Stimulated activated CD4-positive, alpha-beta T cell treated with anti-CD3 and anti-CD28 coated beads, Interleukin-1b, Interleukin-23, amount 100 ng/mL, for 1 hour (primary cell): ENCODE measurements around the gene GALNT9.

Experiments used
- DNase-seq, 2 donors: peaks; one replicate each; pipeline ENCODE4 v3.0.0-alpha.2; 2020; ENCODE audit warnings: low read depth in 2 of 2

Gene GALNT9

GRCh38 chr12:132213359-132214160, 115.8 kb downstream of the GALNT9 start:
- DNase-seq = no peak

DNA sequence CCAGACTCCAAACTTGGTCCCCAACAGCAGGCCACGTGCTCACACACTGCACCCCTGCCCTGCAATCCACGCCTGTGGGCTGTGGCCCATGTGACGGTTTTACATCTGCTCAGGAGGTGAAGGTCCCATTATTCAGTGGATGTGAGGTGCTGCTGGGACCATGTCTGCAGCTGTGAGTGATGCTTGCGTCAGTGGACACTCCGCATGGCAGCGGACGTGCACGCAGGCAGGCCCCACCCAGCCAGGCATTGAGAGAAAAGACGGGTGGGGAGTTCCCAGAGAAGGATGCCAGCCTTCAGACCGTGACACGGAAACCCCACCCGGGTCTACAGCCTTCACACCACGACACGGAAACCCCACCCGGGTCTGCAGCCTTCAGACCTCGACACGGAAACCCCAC, 117.6 kb downstream of the GALNT9 start:
- DNase-seq = no peak

DNA sequence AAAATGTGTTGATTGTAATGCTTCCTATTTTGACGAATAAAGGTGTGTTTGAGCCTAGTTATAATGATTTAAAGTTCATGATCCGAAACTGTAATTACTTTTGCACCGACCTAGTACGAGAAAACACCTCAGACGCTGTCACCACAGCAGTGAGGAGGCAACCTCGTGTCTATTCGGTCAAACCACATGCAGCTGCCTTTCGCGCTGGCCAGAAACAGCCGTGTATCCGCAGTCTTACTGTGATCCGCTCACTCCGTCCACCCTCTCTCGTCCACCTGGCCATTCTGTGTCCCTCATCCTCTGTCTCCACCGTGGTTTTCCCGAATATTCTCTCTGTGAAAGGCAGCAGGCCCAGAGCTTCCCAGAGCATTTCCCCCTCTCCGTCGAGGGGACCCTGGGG, 118.1 kb downstream of the GALNT9 start:
- no peak for DNase-seq

GRCh38 chr12:132210223-132211055, 119.0 kb downstream of the GALNT9 start:
- no peak for DNase-seq

GRCh38 chr12:132209619-132210222, 119.7 kb downstream of the GALNT9 start:
- DNase-seq = no peak

GRCh38 chr12:132208153-132208823, 121.1 kb downstream of the GALNT9 start:
- DNase-seq = no peak

DNA sequence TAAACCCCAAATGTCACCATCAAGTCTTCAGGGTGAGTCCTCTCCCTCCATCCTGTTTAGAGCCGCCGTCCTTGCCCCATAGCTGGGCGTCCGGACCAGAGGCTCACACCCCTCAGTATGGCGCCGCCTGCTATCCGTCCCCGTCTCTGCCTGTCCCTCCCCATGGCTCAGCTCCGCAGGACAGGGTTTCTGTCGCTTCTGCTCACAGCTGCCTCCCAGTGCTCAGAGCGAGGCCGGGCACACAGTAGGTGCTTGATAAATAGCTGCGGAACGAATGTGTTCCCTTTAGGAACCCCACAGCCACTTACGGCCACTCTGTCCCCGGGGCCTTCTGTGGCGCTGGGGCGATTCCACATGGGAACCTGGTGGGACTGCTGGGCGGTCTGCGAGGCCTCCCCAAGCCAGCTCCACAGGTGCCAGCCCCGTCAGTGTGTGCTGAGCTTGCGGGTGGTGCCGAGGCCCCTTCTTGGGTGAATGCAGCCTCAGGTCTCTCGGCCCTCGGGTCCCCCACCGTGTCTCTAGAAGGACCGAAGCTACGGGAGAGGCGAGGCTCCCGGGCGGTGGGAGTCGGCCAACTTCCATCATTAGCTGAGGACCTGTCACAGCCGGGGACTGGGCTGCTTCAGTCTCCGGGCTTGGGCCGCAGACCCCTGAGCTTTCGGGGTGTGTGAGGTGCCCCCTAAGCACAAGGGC, 122.2 kb downstream of the GALNT9 start:
- DNase-seq = no peak

- no peak for DNase-seq
Measured at GRCh38 chr12:132206046-132206434, 123.3 kb downstream of the GALNT9 start.

DNA sequence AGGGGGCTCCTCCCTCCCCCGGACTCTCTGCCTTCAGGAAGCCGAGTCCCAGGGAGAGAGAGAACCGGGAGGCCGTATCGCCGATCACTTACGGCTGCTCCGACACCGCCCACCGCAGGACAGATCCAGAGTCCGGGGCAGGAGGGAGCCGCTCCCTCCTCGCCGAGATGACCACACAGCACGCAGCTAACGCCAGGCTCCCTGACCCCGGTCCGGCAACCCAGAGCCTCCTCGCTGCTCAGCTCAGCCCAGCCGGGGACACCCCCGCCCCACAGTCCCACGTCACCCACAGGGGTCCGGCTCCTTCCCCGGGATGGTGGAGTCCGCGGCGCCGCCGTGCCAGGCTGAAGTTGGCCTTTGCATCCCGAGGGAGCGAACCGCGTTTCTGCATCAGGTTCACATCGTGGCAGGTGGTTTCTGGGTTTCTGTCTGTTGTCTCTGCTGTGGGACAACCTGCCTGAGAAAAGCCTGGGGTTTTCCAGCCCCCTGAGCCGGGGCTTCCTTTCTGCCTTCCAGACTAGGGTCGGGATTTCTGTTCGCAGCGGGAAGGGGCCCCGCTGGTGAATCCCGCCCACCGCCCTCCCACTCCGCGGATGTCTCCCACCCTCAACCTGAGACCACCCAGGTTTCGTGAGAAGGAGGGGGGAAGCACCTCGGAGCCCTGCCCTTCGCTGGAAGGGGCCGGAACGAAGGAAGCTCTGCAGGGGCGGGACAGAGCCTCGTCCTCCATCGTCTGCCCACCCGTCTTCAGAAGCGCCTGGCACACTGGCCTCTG, 123.9 kb downstream of the GALNT9 start:
- DNase-seq = no peak

- no peak for DNase-seq
Measured at GRCh38 chr12:132204793-132205270, 124.6 kb downstream of the GALNT9 start.

DNA sequence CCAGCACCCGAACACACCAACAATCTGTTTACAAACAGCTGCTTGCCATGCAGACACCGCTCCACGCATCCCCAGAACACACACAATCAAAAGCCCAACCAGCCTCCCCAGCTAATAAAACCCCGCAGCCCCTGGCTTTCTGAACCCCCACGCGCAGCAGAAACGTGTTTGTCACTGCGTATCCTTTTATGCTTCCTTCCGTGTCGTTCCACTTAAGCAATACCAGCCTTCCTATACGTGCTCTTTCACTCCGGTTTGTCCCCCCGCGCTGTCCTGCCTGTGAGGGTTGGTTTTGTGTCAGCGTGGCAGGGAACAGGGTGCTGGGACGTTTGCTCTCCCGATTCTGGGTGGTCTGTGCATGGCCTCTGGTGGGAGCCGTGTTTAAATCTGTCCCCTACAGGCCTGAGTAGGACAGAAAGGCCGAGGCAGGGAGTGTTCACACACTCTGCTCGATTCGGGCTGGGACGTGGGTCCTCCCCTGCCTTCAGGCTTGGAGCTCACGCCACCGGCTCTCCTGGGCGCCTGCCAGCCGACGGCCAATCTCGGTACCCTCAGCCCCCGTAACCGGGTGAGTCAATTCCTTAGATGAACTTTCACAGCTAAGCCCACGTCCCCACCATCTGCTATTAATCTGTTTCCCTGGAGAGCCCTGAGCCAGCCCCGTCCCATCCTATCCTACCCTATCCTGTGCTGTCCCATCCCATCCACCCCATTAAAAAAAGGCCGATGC, 125.2 kb downstream of the GALNT9 start:
- DNase-seq = no peak

- DNase-seq = no peak
Measured at GRCh38 chr12:132202929-132203721, 126.3 kb downstream of the GALNT9 start.

- DNase-seq = no peak
Measured at GRCh38 chr12:132201391-132202120, 127.8 kb downstream of the GALNT9 start.

DNA sequence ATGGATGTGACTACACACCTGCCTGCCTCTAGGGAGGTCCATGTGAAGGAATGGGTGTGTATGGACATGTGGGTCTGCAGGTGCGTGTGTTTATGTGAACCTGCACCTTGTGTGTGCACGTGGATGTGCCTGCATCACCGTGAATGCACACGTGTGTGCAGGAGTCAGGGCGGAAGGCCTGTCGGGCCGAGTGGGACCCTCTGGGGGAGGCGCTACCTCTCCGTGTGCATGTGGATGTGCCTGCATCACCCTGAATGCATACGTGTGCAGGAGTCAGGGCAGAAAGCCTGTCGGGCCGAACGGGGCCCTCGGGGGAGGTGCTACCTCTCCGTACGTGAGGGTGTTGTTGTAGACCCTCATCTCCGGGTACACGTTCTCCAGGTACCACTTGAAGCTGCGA, 128.6 kb downstream of the GALNT9 start:
- DNase-seq = no peak

DNA sequence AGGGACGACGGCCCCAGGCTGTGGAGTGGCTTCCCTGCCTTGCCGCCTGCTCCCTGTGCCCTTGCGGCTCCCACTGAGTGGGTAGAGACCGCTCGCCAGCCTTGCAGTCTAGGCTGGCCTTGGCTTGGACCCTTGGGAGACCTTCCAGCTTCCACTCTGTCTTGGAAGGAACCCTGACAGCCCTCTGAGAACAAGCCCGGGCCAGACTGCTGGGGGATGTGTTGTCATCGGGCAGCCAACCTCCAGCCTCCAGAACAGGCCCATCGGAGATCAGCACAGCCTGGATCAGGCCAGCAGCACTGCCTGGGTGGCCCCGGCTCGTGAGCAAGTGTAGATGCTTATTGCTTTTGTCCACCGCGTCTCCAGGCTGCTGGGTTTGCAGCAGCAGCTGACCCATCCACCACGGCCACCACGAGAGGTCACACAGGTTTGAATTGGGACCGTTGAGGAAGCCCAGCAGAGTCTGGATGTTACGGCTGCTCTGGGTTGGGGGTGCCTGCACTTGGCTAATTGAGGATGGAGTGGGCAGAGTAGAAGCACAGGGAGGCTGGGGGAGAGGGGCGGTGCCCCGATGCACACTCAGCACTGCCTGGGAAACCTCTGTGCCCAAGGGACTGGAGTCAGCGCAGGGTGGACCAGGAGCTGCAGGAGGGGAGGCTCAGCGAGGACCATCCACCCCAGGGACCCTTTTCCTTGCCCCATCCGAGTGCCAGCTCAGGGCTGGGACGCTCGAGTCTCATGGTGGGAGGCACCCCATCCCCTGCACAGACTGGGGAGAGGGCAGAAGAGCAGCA, 129.7 kb downstream of the GALNT9 start:
- DNase-seq = no peak

GRCh38 chr12:132199101-132199500, 130.3 kb downstream of the GALNT9 start:
- no peak for DNase-seq

- DNase-seq = no peak
Measured at GRCh38 chr12:132197581-132198354, 131.6 kb downstream of the GALNT9 start.
